OCI-LY1 (cell line): ENCODE data around the gene VASP.
A peak's percentile ranks its signal among the peaks of the same experiment; 100 is the strongest.

Experiments used
- H2AFZ ChIP-seq: fragments of 200-600 bp; sonication (generic), shearing (Covaris generic); 2 replicates; pipeline ENCODE4 v1.6.0; 2014; ENCODE audit warnings: antibody characterized with exemption, mild to moderate bottlenecking, low read length
- H3F3A ChIP-seq: fragments of 200-600 bp; sonication (generic), shearing (Covaris generic); 2 replicates; pipeline ENCODE4 v1.6.0; 2014; ENCODE audit warnings: mild to moderate bottlenecking, antibody characterized with exemption, low read length, moderate library complexity; ENCODE audit not compliant: insufficient read depth
- H3K27ac ChIP-seq: fragments of 200-600 bp; sonication (generic); 2 replicates; pipeline ENCODE4 v1.5.1; 2014; ENCODE audit warnings: low read length, mixed run types, mild to moderate bottlenecking, low read depth; ENCODE audit not compliant: poor library complexity, severe bottlenecking
- H3K27me3 ChIP-seq: fragments of 200-600 bp; sonication (generic); 2 replicates; pipeline ENCODE4 v1.6.0; 2014; ENCODE audit warnings: antibody characterized with exemption, mild to moderate bottlenecking, low read length, moderate library complexity; ENCODE audit not compliant: insufficient read depth
- H3K36me3 ChIP-seq: fragments of 200-600 bp; sonication (generic); 2 replicates; pipeline ENCODE4 v1.6.1; 2014; ENCODE audit warnings: mild to moderate bottlenecking, antibody characterized with exemption, low read length, moderate library complexity, mixed read lengths; ENCODE audit not compliant: insufficient read depth
- H3K4me1 ChIP-seq: fragments of 200-600 bp; sonication (generic); 2 replicates; pipeline ENCODE4 v1.5.1; 2014; ENCODE audit warnings: mild to moderate bottlenecking, low read length, moderate library complexity; ENCODE audit not compliant: insufficient read depth, severe bottlenecking
- H3K4me2 ChIP-seq: fragments of 200-600 bp; sonication (generic), shearing (Covaris generic); 2 replicates; pipeline ENCODE4 v1.6.1; 2014; ENCODE audit warnings: low read length
- H3K4me3 ChIP-seq: fragments of 200-600 bp; sonication (generic); 2 replicates; pipeline ENCODE4 v1.5.1; 2014; ENCODE audit warnings: low read length, low read depth, mild to moderate bottlenecking, mixed read lengths; ENCODE audit not compliant: poor library complexity, severe bottlenecking
- H3K79me2 ChIP-seq: fragments of 200-600 bp; shearing (Covaris generic); 2 replicates; pipeline ENCODE4 v1.6.1; 2016; ENCODE audit warnings: mixed run types, low read length, mixed read lengths; ENCODE audit not compliant: insufficient read depth
- H3K9ac ChIP-seq: fragments of 200-600 bp; sonication (generic), shearing (Covaris generic); 2 replicates; pipeline ENCODE4 v1.6.1; 2014; ENCODE audit warnings: mild to moderate bottlenecking, low read length, mixed read lengths
- H3K9me2 ChIP-seq: fragments of 200-600 bp; sonication (generic), shearing (Covaris generic); 2 replicates; pipeline ENCODE4 v1.6.1; 2014; ENCODE audit warnings: low read depth, mild to moderate bottlenecking, low read length, mixed read lengths
- H3K9me3 ChIP-seq: fragments of 200-600 bp; shearing (Covaris generic); 2 replicates; pipeline ENCODE4 v1.6.1; 2014; ENCODE audit warnings: low read length, mixed read lengths
- H4K20me1 ChIP-seq: fragments of 200-600 bp; sonication (generic), shearing (Covaris generic); 2 replicates; pipeline ENCODE4 v1.6.0; 2016; ENCODE audit warnings: mild to moderate bottlenecking, low read length; ENCODE audit not compliant: insufficient read depth
- CTCF ChIP-seq: fragments of 200-600 bp; sonication (generic), shearing (Covaris generic); IDR thresholded peaks from 2 replicates; pipeline ENCODE4 v1.5.1; 2017; ENCODE audit warnings: mild to moderate bottlenecking, antibody characterized with exemption, low read length, moderate library complexity, mixed read lengths
- EZH2 ChIP-seq: fragments of 200-600 bp; sonication (generic), shearing (Covaris generic); IDR thresholded peaks from 2 replicates; pipeline ENCODE4 v1.8.0; 2017; ENCODE audit warnings: borderline replicate concordance, mixed run types, mild to moderate bottlenecking, antibody characterized with exemption, low read length, moderate library complexity, mixed read lengths

Gene VASP

GRCh38 chr19:45485305-45486077, 21.8 kb upstream of the VASP start:
- peak overlapping the region; percentile 71 for H3K9ac ChIP-seq
- H3K9me2 ChIP-seq, result no peaks in the 10 kb centered on the region
- 0 out of 2 replicates have a peak overlapping the region, but pooled peaks have one; percentile 26 for H2AFZ ChIP-seq
- no peak overlapping the region for H3K27ac ChIP-seq
- no peaks in the 10 kb centered on the region for H4K20me1 ChIP-seq
- H3K36me3 ChIP-seq, result no peaks in the 10 kb centered on the region
- H3K79me2 ChIP-seq, result no peaks in the 10 kb centered on the region
- TF ChIP-seq EZH2 (no peak), CTCF (peak; percentile 63)
- no peaks in the 10 kb centered on the region for H3K27me3 ChIP-seq
- H3K9me3 ChIP-seq, result no peaks in the 10 kb centered on the region
- peak overlapping the region; percentile 74 for H3K4me2 ChIP-seq
- peaks cover 7% of the 10 kb centered on the region for H3K4me1 ChIP-seq
- H3F3A ChIP-seq, result no peaks in the 10 kb centered on the region
- peak overlapping the region; percentile 67 for H3K4me3 ChIP-seq

GRCh38 chr19:45488708-45489107, 18.6 kb upstream of the VASP start:
- no peak for TF ChIP-seq CTCF
- TF ChIP-seq EZH2, result no peak

GRCh38 chr19:45489216-45489855, 17.9 kb upstream of the VASP start:
- no peaks in the 10 kb centered on the region for H3K79me2 ChIP-seq
- no peak overlapping the region for H3K4me3 ChIP-seq
- H3K9me2 ChIP-seq, result no peaks in the 10 kb centered on the region
- TF ChIP-seq EZH2 (no peak), CTCF (no peak)
- H3K9ac ChIP-seq, result no peak overlapping the region
- no peaks in the 10 kb centered on the region; the same call in 1 of the 2 replicates for H3F3A ChIP-seq
- no peaks in the 10 kb centered on the region for H4K20me1 ChIP-seq
- H3K27me3 ChIP-seq, result no peaks in the 10 kb centered on the region
- H3K9me3 ChIP-seq, result no peaks in the 10 kb centered on the region
- H3K4me1 ChIP-seq, result peaks cover 21% of the 10 kb centered on the region
- no peak overlapping the region for H3K4me2 ChIP-seq
- H3K36me3 ChIP-seq, result no peaks in the 10 kb centered on the region
- H3K27ac ChIP-seq, result no peak overlapping the region
- H2AFZ ChIP-seq, result no peak overlapping the region

More at GRCh38 chr19:45488708-45489107, 18.6 kb upstream of the VASP start:
- Histone ChIP-seq H3K4me3 (no peak overlapping the region), H3K79me2 (no peaks in the 10 kb centered on the region), H3K9me3 (no peaks in the 10 kb centered on the region), H2AFZ (no peak overlapping the region), H3K4me1 (peaks cover 21% of the 10 kb centered on the region), H3K27ac (no peak overlapping the region), H3K36me3 (no peaks in the 10 kb centered on the region), H3F3A (no peaks in the 10 kb centered on the region; the same call in 1 of the 2 replicates), H3K4me2 (no peak overlapping the region), H4K20me1 (no peaks in the 10 kb centered on the region), H3K9ac (no peak overlapping the region), H3K9me2 (no peaks in the 10 kb centered on the region), H3K27me3 (no peaks in the 10 kb centered on the region)
